Measurements from ENCODE around the gene NELFA.
"Not testable (repeated sequence)": the region's sequence is repeated elsewhere in the genome, so short reads cannot be mapped to it uniquely, and the experiment has no call there.

GRCh38 chr4:2003361-2003760 lies 5.4 kb downstream of the NELFA start:
- TF ChIP-seq CTCF (IDR thresholded peaks at IDR 0.05; ENCODE audit: insufficient read depth, low read length, poor library complexity, severe bottlenecking); EZH2phosphoT487 (conservative IDR thresholded peaks at IDR 0.05; ENCODE audit: low read length): not testable (repeated sequence)

All from SU-DHL-6 (cell line).